Uterus (tissue), 4 donors: ENCODE measurements around the gene NACC2. TPM values are rescaled to one million over a fixed set of nuclear protein-coding genes. Genes with fewer than 3 reads are reported as not detected.

Experiments used
- DNase-seq, 2 donors: peaks; one replicate each; pipeline ENCODE4 v3.0.0-alpha.2; 2019 to 2020
- H3K27ac ChIP-seq, 2 donors: fragments of 200-600 bp; sonication (generic); 1 replicate in 1 of 2; 2 replicates in 1 of 2; pipeline ENCODE4 v1.5.1; 2016 to 2018
- H3K27me3 ChIP-seq, 2 donors: fragments of 200-600 bp; sonication (generic); one replicate each; pipeline ENCODE4 v1.5.1; 2018 to 2019; ENCODE audit warnings: control low read depth in 1 of 2
- H3K36me3 ChIP-seq, 2 donors: fragments of 200-600 bp; sonication (generic); one replicate each; pipeline ENCODE4 v1.5.1; 2019; ENCODE audit warnings: control low read depth in 1 of 2
- H3K4me1 ChIP-seq, 2 donors: fragments of 200-600 bp; sonication (generic); one replicate each; pipeline ENCODE4 v1.5.1; 2018 to 2019; ENCODE audit warnings: control low read depth in 1 of 2
- H3K4me3 ChIP-seq, 2 donors: fragments of 200-600 bp; sonication (generic); 1 replicate in 1 of 2; 2 replicates in 1 of 2; pipeline ENCODE4 v1.5.1; 2018 to 2019; ENCODE audit warnings: mild to moderate bottlenecking in 1 of 2
- H3K9me3 ChIP-seq, 2 donors: fragments of 200-600 bp; sonication (generic); one replicate each; pipeline ENCODE4 v1.5.1; 2019; ENCODE audit warnings: control low read depth in 1 of 2
- POLR2A ChIP-seq, 2 donors: fragments of 450-650 bp; IDR thresholded peaks; one replicate each; pipeline ENCODE4 v1.6.1; 2016; ENCODE audit warnings: antibody characterized with exemption in 2 of 2, mild to moderate bottlenecking in 1 of 2, moderate library complexity in 1 of 2
- intact Hi-C: fragments of 100-400 bp; cut with DNase I; formaldehyde crosslinking; loops from one replicate; pipeline ENCODE4 v1.15.1; 2023; ENCODE audit warnings: low total_unique reads
- total RNA-seq, 4 donors: library from RNA; depleted of rRNA in 3 of 4; stranded (reverse); fragments of >200 nt in 3 of 4; gene quantifications; one replicate each; pipeline versions ENCODE4 v1.1.0 to v1.2.4, GENCODE V29; 2014 to 2023
- TF ChIP-seq, protein P1 (sequence below), 4 experiments: fragments of 200-600 bp in 2 of 4; fragments of 450-650 bp in 2 of 4; sonication (generic) in 2 of 4; IDR thresholded peaks; one replicate each; pipeline ENCODE4 v1.5.1; 2016 to 2019; ENCODE audit warnings: antibody characterized with exemption in 4 of 4, mild to moderate bottlenecking in 2 of 4, moderate library complexity in 1 of 4
- donor health status: DM: yes; HTN: yes; CAD: no.

Gene NACC2
- total RNA-seq, 4 donors from 2014 or later, result 8.2 to 57.5 (median 19.1) TPM

GRCh38 chr9:136115641-136116359, 20.7 kb upstream of the NACC2 start:
- DNase-seq, result no peak
- Histone ChIP-seq H3K27me3 (no peaks in the 10 kb centered on the region), H3K27ac (no peak overlapping the region), H3K9me3 (no peaks in the 10 kb centered on the region), H3K4me1 (peaks cover 0 to 11% of the 10 kb centered on the region in 2 donors), H3K36me3 (no peaks in the 10 kb centered on the region), H3K4me3 (no peak overlapping the region)
- intact Hi-C loops, result no loop called here
- no peak for TF ChIP-seq POLR2A (IDR thresholded peaks at IDR 0.05)
- TF ChIP-seq, protein P1, sequence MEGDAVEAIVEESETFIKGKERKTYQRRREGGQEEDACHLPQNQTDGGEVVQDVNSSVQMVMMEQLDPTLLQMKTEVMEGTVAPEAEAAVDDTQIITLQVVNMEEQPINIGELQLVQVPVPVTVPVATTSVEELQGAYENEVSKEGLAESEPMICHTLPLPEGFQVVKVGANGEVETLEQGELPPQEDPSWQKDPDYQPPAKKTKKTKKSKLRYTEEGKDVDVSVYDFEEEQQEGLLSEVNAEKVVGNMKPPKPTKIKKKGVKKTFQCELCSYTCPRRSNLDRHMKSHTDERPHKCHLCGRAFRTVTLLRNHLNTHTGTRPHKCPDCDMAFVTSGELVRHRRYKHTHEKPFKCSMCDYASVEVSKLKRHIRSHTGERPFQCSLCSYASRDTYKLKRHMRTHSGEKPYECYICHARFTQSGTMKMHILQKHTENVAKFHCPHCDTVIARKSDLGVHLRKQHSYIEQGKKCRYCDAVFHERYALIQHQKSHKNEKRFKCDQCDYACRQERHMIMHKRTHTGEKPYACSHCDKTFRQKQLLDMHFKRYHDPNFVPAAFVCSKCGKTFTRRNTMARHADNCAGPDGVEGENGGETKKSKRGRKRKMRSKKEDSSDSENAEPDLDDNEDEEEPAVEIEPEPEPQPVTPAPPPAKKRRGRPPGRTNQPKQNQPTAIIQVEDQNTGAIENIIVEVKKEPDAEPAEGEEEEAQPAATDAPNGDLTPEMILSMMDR (IDR thresholded peaks at IDR 0.05), result no peak

- DNase-seq, result no peak
- H3K4me1 ChIP-seq, result peaks cover 0 to 16% of the 10 kb centered on the region in 2 donors
- intact Hi-C loops, result no loop called here
- no peaks in the 10 kb centered on the region for H3K36me3 ChIP-seq
- no peak for TF ChIP-seq POLR2A (IDR thresholded peaks at IDR 0.05)
- TF ChIP-seq, protein P1 (IDR thresholded peaks at IDR 0.05), result no peak
- H3K27me3 ChIP-seq, result no peaks in the 10 kb centered on the region
- no peak overlapping the region for H3K4me3 ChIP-seq
- H3K27ac ChIP-seq, result no peak overlapping the region
- no peaks in the 10 kb centered on the region for H3K9me3 ChIP-seq
Observed at GRCh38 chr9:136115206-136115605, 20.1 kb upstream of the NACC2 start.

- no peak overlapping the region for H3K4me3 ChIP-seq
- no peaks in the 10 kb centered on the region for H3K9me3 ChIP-seq
- intact Hi-C loops, result no loop called here
- H3K27me3 ChIP-seq, result no peaks in the 10 kb centered on the region
- TF ChIP-seq, protein P1 (IDR thresholded peaks at IDR 0.05), result no peak
- TF ChIP-seq POLR2A (IDR thresholded peaks at IDR 0.05), result no peak
- H3K4me1 ChIP-seq, result peaks cover 0 to 19% of the 10 kb centered on the region in 2 donors
- no peak for DNase-seq
- H3K27ac ChIP-seq, result no peak overlapping the region
- H3K36me3 ChIP-seq, result no peaks in the 10 kb centered on the region
Observed at GRCh38 chr9:136114610-136115009, 19.5 kb upstream of the NACC2 start.

DNA sequence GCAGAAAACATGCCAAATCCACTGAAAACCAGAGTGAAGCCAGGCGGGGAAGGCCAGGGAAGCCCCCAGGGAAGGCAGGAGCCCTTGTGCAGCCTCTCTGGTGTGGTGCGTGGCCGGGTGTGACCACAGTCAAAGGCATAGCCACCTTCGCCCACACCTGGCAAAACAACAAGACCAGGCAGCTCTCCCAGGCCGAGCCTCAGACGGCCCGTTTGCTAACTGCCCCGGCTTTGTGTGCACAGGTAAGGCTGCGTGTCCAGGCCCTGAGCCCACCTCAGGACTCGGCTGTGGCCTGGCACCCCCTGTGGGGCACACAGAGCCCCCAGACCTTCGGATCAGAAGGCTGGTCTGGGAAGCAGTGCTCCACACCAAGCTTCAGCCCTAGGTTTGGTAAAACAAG, 17.5 kb upstream of the NACC2 start:
- no peak for DNase-seq
- H3K27ac ChIP-seq, result no peak overlapping the region
- intact Hi-C loops, result no loop called here
- H3K9me3 ChIP-seq, result no peaks in the 10 kb centered on the region
- H3K4me1 ChIP-seq, result peaks cover 0 to 19% of the 10 kb centered on the region in 2 donors
- H3K4me3 ChIP-seq, result no peak overlapping the region
- no peaks in the 10 kb centered on the region for H3K27me3 ChIP-seq
- TF ChIP-seq POLR2A (IDR thresholded peaks at IDR 0.05), result no peak
- TF ChIP-seq, protein P1 (IDR thresholded peaks at IDR 0.05), result no peak
- H3K36me3 ChIP-seq, result no peaks in the 10 kb centered on the region

DNA sequence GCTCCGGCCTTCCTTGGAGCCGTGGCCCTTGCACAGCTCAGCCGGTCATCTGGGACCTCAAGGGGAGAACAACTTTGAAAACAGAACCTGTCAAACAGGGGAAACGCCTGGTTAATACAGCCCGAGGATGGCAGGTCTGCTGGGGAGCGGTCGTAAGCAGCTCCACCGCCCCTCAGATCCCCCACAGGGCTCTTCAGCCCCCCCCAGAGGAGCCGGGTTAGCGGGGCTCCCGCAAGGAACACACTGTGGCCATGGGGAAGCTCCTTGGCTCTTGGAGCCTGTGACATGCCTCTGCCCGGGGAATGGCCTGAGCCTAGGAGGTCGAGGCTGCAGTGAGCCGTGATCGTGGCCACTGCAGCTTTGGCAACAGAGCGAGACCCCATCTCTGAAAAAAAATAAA, 16.8 kb upstream of the NACC2 start:
- no peak overlapping the region for H3K4me3 ChIP-seq
- no peak for DNase-seq
- no peaks in the 10 kb centered on the region for H3K9me3 ChIP-seq
- intact Hi-C loops, result no loop called here
- H3K27me3 ChIP-seq, result no peaks in the 10 kb centered on the region
- peaks cover 0 to 16% of the 10 kb centered on the region in 2 donors for H3K4me1 ChIP-seq
- H3K27ac ChIP-seq, result no peak overlapping the region
- no peaks in the 10 kb centered on the region for H3K36me3 ChIP-seq
- no peak for TF ChIP-seq POLR2A (IDR thresholded peaks at IDR 0.05)
- TF ChIP-seq, protein P1 (IDR thresholded peaks at IDR 0.05), result no peak
